NAMALWA (cell line): ENCODE data around the gene NUDT6.
"Not testable (repeated sequence)": the region's sequence is repeated elsewhere in the genome, so short reads cannot be mapped to it uniquely, and the experiment has no call there.

Experiments used
- DNase-seq: peaks from one replicate; pipeline ENCODE4 v3.0.0-alpha.2; 2015; ENCODE audit warnings: low spot score

The NUDT6 gene

DNA sequence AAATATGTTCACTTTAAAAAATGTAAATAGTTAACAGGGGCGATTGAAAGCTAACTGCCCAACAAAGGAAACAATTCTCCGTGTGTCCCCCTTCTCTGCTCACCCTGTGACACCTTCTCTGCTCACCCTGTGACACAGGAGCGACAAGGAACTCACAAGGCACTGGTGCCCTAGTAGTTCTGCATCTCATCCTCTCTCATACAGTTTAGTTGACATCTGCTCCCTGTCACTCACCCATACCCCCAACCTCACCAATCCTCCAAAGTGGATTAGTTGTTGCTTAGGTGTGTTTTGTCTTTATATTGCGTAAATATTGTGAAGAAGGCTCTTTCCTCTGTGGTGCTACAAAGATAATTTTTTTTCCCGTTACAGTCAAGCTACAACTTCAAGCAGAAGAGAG lies 46.4 kb downstream of the NUDT6 start:
- no peak for DNase-seq

- DNase-seq: no peak
Observed at GRCh38 chr4:122873821-122874593, 48.4 kb downstream of the NUDT6 start.

DNA sequence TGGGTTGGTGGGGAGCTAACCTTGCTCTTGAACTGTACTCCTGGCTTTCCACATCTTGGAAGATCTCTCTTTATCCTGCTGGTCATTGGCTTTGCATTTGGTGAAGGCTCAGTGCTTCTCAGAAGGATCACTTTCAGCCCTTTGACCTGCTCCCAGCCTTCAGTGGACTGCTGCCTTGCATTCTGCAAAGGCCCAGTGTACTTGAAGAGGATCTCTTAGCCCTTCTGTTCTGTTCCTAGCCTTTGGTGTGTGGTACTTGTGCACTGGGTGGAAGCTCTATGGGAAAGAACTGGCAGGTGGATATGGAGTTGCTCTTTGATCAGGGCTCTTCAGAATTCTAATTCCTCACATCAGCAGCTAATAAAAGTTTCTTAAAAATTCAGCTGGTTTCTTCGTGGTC lies 49.3 kb downstream of the NUDT6 start:
- no peak for DNase-seq

- DNase-seq: not testable (repeated sequence)
Observed at GRCh38 chr4:122868235-122868634, 54.2 kb downstream of the NUDT6 start.

GRCh38 chr4:122865425-122865824 lies 57.0 kb downstream of the NUDT6 start:
- no peak for DNase-seq

DNA sequence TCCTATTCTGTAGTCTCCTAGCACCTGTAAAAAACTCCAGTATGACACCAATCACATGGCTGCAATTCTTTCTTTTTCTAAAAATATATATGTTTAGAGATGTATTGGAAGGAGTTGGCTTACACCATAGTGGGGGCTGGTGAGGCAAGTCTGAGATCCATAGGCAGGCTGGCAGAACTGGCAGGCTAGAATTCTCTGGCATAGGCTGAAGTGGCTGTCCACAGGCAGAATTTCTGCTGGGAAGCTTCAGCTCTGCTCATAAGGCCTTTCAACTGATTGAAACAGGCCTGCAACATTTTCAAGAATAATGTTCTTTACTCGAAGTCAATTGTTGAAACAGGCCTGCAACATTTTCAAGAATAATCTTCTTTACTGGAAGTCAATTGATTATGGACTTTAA lies 58.8 kb downstream of the NUDT6 start:
- no peak for DNase-seq

DNA sequence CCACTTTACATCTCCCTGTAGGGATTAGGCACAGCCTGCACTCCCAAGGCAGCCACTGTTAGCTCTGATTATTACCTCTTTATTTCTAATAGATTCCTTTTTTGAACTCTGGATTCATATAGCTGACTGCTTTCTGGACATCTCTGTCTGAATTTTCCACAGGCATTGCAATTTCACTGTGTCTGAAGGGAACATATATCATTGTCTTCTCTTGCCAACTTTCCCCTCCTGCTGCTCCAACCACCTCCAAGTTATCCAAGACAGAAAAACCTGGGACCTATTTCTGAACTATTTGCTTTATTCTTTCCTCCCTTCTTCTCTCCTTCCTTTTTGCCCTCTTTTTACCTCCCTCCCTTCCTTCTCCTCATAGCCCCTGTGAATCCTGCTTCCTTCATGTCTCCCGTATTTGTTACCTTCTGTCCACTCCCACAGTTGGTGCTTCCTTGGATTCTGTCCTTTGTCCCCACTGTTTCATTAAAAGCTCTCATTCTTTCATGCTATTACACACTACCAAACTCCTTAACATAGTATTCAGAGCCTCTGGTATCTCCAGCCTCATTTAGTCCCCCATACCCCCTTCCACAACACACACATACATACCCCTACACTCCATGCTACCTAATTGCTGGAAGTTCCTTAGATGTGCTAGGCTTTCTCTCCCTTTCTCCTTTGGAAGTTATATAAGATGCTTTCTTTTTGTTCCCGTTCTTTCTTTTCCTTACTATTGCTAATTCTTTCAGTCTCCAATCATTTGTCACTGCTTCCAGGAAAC lies 61.0 kb downstream of the NUDT6 start:
- no peak for DNase-seq

DNA sequence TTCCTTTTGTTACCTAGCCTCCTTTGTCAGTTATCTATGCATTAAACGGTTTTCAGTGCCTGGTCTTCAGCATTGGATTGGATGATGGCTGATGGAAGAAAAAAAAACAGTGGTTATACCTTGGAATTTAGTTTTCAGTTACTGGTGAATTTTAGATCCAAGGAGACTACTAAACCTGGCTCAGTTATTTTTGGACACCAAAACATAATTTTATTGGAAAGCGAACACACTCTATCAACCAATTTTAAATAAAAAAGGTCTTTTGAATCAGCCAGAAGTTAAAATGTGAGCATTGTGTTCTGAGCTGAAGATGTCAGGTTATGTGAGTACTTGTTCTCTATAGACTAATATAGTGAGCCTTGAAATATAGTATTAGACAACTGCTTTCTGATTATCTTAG lies 63.7 kb downstream of the NUDT6 start:
- no peak for DNase-seq

- no peak for DNase-seq
Observed at GRCh38 chr4:122857160-122857559, 65.2 kb downstream of the NUDT6 start.

- DNase-seq: no peak
Observed at GRCh38 chr4:122855353-122855890, 67.0 kb downstream of the NUDT6 start.

DNA sequence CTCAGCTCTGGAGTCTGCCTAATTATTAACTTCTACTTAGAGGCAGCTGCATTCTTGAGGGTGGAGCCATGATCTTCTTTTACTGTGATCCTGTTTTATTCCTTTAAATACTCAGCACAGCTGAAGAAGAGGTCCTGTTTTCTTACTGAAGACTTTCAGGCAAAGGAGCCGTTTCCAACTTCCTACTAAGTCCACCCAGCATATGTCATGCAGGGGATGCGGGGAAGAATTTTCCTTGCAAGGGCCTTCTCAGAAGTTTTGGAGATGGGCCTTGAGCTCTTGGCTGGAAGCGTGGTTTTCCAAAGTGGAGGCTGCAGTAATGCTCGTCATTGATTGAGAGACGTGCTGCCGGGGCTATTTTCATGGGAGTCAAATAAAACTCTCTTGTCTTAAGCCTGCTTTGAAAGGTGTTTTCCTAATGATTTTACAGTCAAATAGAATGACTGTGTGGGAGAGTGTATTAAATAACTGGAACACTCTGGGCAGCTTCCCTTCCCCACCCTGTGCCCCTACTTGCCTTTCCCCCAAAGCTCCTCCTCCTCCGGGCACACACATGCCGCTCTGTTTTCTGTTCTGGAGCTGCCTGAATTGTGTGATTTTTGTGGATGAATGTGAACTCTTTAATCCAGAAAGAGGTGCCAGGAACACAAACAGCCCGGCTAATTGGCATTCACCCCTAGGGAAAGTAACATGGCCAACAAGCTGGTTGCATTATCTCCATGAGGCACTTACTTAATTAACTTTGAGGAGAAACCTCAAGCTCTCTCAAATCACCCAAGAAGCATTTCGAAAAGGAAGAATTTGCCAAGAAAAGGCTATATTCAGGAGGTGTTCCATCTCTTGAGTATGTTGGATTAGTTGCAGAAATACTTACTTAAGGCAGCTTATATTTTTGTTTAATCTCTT lies 67.7 kb downstream of the NUDT6 start:
- DNase-seq: no peak

- DNase-seq: no peak
Observed at GRCh38 chr4:122851568-122851967, 70.8 kb downstream of the NUDT6 start.

DNA sequence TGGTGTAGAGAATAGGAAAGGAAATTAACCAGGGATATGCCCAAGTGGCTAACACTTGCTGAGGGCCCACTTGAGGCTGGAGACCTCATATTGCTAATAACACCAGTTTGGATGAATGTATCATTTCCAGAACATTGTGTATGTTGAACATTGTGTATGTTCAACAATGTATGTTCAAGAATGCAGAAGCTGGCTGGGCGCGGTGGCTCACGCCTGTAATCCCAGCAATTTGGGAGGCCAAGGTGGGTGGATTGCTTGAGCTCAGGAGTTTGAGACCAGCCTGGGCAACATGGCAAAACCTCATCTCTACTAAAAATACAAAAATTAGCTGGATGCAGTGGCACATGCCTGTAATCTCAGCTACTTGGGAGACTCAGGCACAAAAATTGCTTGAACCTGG lies 72.6 kb downstream of the NUDT6 start:
- DNase-seq: not testable (repeated sequence)

GRCh38 chr4:122847931-122848330 lies 74.5 kb downstream of the NUDT6 start:
- no peak for DNase-seq

GRCh38 chr4:122845760-122846159 lies 76.6 kb downstream of the NUDT6 start:
- no peak for DNase-seq

DNA sequence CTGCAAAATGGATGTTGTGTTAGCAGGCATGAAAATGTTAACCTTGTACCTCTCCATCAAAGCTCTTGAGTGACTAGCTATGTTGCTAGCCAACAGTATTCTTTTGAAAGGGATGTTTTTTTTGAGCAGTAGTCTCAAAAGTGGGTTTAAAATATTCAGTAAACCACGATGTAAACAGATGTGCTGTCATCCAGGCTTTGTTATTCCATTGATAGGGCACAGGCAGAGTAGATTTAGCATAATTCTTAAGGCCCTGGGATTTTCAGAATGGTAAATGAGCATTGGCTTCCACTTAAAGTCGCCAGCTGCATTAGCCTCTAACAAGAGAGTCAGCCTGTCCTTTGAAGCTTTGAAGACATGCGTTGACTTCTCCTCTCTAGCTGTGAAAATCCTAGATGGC lies 77.3 kb downstream of the NUDT6 start:
- DNase-seq: no peak

DNA sequence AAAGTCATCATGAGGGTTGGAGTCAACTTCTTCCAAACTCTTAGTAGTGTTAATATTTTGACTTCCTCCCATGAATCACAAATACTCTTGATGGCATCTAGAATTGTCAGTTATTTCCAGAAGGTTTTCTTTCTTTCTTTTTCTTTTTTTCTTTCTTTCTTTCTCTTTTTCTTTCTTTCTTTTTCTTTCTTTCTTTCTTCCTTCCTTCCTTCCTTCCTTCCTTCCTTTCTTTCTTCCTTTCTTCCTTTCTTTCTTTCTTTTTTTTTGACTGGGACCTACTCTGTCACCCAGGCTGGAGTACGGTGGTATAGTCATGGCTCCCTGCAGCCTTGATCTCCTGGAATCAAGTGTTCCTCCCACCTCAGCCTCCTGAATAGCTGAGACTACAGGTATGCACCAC lies 78.0 kb downstream of the NUDT6 start:
- DNase-seq: not testable (repeated sequence)

DNA sequence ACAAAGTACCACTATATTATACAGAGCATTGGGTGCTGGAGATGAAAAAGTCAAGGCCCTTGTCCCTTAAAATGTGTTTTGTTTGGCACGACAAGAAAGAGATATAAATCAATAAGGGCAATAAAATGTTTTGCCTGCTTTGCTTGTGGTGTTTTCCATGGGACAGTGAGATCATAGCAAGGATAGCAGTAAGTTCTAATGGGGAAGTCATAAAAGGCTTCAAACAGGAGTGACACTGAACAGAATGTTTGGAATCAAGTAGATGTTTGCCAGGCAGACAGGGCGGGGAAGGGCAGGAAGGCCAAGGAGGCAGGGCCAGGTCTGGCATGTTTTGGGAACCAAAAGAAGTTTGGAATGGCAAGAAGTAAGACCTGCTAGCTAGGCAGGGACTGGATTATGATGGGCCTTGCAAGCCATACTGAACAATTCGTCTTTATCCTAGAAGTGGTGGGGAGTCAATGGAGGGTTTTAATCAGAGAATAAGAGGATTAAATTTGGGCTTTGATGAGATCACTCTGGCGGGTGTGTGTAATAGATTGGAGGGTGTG lies 79.3 kb downstream of the NUDT6 start:
- no peak for DNase-seq
